HL-60 (cell line): Measurements from ENCODE around the gene MX2.

Experiments used
- POLR2AphosphoS5 ChIP-seq: IDR thresholded peaks from 2 replicates; pipeline ENCODE4 v1.6.1; 2012; ENCODE audit warnings: low read depth
- TF ChIP-seq, protein P1 (sequence below): IDR thresholded peaks from one replicate; pipeline ENCODE4 v1.5.1; 2011; ENCODE audit warnings: low read length, control low read depth, inconsistent platforms; ENCODE audit not compliant: insufficient read depth
- TF ChIP-seq, protein P2 (sequence below): IDR thresholded peaks from 2 replicates; pipeline ENCODE4 v1.6.1; 2012; ENCODE audit warnings: low read depth; ENCODE audit not compliant: insufficient replicate concordance

DNA sequence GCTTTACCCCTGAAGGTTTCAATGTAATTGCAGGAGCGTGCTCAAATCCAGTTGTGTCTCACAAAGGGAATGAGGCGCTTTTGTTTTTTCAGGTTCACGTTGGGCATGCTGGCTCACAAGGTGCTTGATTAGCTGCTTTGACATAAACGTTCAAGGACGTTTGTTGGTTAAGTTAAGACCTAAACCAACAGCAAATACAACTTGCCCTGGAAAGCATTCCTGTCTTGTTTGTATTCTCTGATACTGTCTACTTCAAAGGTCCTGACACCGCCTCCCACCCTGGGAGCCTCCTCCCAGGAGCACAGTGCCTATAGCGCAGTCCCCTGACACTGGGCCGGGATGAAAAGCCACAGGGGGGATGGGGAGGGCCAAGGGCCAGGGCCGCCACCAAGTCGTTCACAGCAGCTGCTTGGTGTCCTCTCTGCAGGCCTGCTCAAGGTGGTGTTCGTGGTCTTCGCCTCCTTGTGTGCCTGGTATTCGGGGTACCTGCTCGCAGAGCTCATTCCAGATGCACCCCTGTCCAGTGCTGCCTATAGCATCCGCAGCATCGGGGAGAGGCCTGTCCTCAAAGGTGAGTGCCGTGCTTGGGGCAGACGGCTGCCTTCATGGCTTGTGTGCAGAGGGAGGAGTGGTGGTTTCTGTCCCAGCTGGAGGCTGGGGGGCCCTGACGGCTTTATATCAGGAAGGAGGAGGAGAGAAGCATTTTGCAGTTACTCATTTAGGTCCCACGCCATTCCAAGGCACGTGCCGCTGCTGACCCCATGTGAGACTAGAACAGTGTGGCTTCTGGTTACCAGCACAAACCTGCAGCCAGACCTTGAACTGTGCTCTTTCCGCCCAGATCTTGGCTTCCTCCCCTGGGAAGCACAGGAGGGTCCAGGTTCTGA, 39.1 kb upstream of the MX2 start:
- TF ChIP-seq, protein P1, sequence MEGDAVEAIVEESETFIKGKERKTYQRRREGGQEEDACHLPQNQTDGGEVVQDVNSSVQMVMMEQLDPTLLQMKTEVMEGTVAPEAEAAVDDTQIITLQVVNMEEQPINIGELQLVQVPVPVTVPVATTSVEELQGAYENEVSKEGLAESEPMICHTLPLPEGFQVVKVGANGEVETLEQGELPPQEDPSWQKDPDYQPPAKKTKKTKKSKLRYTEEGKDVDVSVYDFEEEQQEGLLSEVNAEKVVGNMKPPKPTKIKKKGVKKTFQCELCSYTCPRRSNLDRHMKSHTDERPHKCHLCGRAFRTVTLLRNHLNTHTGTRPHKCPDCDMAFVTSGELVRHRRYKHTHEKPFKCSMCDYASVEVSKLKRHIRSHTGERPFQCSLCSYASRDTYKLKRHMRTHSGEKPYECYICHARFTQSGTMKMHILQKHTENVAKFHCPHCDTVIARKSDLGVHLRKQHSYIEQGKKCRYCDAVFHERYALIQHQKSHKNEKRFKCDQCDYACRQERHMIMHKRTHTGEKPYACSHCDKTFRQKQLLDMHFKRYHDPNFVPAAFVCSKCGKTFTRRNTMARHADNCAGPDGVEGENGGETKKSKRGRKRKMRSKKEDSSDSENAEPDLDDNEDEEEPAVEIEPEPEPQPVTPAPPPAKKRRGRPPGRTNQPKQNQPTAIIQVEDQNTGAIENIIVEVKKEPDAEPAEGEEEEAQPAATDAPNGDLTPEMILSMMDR, result no peak
- TF ChIP-seq POLR2AphosphoS5, result no peak
- TF ChIP-seq, protein P2, sequence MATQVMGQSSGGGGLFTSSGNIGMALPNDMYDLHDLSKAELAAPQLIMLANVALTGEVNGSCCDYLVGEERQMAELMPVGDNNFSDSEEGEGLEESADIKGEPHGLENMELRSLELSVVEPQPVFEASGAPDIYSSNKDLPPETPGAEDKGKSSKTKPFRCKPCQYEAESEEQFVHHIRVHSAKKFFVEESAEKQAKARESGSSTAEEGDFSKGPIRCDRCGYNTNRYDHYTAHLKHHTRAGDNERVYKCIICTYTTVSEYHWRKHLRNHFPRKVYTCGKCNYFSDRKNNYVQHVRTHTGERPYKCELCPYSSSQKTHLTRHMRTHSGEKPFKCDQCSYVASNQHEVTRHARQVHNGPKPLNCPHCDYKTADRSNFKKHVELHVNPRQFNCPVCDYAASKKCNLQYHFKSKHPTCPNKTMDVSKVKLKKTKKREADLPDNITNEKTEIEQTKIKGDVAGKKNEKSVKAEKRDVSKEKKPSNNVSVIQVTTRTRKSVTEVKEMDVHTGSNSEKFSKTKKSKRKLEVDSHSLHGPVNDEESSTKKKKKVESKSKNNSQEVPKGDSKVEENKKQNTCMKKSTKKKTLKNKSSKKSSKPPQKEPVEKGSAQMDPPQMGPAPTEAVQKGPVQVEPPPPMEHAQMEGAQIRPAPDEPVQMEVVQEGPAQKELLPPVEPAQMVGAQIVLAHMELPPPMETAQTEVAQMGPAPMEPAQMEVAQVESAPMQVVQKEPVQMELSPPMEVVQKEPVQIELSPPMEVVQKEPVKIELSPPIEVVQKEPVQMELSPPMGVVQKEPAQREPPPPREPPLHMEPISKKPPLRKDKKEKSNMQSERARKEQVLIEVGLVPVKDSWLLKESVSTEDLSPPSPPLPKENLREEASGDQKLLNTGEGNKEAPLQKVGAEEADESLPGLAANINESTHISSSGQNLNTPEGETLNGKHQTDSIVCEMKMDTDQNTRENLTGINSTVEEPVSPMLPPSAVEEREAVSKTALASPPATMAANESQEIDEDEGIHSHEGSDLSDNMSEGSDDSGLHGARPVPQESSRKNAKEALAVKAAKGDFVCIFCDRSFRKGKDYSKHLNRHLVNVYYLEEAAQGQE, result no peak
